NCI-H2171 (cell line): ENCODE data around the gene SELENOW.
A peak's percentile ranks its signal among the peaks of the same experiment; 100 is the strongest.
"Not testable (repeated sequence)": the region's sequence is repeated elsewhere in the genome, so short reads cannot be mapped to it uniquely, and the experiment has no call there.

Experiments used
- DNase-seq: peaks from one replicate; lab custom pipeline; 2025; lab: John Stamatoyannopoulos, UW

SELENOW gene

DNA sequence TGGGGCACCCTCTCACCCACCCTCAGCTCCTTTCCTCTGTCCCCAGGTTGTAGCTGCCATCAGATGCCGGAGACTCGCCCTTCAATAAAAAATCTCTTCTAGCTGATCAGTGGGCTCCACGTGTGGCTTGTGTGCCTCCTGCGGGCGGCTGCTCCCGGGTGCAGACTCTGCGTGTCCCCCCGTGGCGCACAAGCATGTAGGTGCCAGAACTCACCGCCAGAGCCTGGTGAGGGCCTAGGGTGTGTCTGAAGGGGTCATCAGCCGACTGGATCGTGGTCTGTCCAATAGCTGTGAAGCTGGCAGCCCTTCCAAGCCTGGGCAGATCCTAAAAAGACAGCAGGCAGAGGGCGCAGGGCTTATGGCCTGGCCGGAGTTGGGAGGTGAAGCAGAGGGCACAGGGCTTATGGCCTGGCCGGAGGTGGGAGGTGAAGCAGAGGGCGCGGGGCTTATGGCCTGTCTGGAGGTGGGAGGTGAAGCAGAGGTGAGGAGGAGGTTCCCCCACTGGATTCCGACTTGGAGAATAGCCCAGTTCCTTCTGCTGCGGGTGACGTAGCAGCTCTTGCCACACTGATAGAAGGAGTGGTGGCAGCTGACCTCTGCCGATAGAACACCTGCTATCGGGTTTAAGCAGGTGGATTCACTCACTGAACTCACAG, 21.4 kb upstream of the SELENOW start:
- DNase-seq, result no peak

DNA sequence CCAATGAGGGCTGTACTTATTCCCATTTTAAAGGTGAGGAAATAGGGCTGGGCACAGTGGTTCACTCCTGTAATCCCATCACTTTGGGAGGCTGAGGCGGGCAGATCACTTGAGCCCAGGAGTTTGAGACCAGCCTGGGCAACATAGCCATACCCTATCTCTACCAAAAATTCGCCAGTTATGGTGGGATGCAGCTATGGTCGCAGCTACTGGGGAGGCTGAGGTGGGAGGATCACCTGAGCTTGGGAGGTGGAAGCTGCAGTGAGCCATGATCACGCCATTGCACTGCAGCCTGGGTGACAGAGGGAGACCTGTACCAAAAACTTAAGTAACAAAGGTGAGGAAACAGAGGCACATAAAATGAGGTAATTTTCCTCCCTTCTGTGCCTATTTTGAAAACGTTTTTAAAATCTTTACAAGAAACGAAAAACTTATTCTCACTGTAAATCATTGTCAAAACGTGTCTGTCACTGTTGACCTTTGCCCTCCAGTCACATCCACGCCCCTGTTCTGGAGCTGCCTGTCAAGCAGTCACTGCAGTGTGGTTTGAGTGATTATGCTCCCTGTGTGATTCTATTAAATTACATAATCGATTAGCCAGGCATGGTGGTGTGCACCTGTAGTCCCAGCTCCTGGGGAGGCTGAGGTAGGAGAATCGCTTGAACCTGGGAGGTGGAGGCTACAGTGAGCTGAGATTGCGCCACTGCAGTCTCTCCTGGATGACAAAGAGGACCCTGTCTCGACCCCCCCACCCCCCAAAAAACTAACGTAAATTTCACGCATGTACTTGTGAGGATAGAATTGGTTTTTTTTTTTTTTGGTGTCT, 20.7 kb upstream of the SELENOW start:
- DNase-seq, result no peak

DNA sequence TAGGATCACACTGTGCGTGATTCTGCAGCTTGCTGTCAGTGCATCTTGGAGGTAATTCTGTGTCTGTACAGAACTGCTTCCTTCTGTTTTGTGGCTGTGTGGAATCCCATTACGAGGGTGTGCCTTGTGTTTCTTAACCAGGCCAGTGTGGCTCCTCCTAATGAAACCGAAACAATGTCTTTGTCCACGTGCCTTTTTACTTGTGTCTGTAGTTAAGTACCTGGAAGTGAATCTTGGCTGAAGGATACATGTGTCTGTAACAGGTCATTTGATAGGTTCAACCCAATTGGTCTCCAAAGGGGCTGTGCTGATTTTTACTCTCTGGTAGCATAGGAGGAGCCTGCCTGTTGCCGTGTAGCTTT, 20.1 kb upstream of the SELENOW start:
- DNase-seq, result no peak

DNA sequence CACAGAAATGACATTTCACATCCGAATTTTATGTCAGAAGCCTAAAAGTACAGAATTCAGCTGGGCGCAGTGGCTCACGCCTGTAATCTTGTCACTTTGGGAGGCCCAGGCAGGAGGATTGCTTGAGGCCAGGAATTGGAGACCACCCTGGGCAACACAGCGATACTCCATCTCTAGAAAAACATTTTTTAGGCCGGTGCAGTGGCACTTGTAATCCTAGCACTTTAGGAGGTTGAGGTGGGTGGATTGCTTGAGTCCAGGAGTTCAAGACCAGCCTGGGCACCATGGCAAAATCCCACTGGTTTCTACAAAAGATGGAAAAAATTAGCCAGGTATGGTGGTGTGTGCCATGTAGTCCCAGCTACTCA, 17.9 kb upstream of the SELENOW start:
- DNase-seq, result no peak

DNA sequence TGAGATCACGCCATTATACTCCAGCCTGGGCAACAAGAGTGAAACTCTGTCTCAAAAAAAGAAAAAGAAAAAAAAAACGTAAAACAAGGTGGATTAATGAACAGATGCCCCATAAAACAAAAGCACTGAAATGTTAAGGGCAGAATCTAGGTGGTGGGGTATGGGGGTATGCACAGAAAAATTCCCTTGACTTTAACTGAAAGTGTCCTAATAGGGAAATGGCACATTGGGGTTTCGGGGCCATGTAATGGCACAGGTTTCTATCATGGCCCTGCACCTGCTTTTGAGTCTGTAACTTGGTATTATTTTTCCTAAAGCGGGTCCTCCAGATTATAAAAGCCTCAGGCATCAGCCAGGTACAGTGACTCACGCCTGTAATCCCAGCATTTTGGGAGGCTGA, 16.9 kb upstream of the SELENOW start:
- DNase-seq, result no peak

DNA sequence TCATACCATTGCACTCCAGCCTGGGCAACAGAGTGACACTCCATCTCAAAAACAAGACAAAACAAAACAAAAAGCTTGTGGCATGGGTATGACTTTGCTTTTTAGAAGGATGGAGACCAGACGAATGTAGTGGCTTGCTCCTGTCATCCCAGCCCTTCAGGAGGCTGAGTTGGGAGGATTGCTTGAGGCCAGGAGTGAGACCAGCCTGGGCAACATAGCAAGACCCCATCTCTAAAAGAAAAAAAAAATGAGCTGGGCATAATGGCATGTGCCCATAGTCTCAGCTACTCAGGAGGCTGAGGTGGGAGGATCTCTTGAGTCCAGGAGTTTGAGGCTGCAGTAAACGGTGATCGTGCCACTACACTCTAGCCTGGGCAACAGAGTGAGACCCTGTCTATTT, 16.4 kb upstream of the SELENOW start:
- no peak for DNase-seq

DNA sequence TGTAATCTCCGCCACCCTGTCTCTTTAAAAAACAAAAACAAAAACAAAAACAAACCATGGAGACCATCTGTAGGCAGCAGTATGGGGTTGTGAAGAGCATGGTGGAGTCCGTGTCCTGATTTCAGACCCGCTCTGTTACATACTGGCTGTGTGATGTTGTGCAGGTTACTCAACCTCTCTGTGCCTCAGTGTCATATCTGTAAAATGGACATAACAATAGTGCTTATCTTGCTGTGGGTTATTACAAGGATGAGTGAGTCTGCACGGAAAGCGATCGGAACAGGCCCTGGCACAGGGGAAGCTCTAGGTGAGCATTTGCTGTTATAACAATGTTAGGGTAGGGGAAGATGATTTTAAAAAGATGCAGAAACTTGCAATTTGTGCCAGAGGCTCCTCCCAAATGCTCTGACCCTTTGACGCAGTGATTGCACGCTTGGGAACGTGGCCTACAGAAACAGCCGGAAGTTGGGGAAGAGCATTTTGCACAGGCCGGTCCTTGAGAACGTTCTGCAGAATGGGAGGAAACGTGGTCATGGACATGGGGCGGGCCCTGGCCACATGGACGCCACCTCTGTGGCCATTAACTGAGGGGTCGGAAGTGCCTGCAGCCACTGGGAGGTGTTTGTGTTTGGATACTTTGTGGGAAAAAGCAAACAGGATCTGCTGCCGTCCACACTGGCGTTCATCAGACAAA, 15.7 kb upstream of the SELENOW start:
- DNase-seq, result no peak

DNA sequence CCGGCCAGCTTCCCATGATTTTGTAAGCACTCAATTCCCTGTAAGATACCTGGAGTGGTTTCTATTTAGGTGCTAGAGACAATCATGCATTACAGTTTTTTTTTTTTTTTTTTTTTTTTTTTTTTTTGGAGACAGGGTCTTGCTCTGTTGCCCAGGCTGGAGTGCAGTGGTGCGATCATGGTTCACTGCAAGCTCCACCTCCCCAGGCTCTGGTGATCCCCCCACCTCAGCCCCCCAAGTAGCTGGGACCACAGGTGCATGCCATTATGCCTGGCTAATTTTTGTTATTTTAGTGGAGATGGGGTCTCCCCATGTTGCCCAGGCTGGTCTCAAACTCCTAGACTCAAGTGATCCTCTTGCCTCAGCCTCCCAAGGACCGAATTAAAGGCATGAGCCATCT, 13.8 kb upstream of the SELENOW start:
- not testable (repeated sequence) for DNase-seq

DNA sequence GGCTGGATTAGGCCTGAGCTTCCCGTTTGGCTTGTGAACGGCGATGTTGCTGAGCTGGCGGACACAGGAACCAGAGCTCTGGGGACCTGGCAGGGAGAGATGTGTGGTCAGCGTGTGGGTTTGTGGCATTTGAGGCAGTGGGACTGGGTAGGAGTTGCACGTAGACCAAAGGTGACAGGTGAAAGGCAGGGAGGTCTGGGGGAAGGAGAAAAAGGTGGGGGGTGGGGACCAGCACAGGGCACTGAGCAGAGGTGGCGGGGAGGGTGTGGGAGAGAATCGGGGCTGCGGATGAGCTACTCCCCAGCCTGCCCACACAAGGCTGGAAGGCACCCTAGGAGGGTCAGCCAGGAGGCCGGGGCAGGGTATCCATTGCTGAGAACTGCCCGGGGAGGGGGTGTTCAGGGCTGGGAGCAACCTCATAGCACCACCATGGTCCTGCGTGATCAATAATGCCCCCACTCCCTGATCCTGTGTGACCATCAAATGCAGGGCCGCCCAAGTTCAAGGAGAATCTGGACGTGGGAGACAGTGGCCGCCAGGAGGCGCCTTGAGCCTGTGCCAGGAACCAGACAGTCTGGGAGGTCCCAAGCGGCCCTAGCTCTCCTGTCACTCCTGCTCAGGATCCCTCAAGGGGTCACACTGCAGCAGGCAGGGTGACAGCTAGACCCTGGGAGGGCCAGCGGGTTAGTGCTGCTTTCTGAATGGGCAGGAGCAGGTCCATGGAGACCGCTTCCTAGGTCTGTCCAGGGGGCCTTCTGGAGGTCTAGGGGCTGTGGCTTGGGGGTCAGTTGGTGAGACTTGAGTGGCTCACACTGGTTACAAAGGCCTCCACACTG, 12.8 kb upstream of the SELENOW start:
- no peak for DNase-seq

DNA sequence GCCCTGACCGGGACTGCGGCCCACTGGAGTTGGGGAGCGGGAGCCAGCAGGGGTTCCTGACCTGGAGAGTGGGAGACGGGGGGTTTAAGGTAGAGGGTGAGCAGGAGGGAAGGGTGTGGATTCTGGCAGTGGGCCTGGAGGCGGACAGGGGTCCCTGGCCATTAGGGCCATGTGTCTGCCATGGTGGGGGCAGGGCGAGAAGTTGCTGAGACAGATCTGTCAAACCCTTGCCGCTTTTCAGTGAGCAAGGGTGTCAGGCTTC, 12.2 kb upstream of the SELENOW start:
- DNase-seq, result no peak

DNA sequence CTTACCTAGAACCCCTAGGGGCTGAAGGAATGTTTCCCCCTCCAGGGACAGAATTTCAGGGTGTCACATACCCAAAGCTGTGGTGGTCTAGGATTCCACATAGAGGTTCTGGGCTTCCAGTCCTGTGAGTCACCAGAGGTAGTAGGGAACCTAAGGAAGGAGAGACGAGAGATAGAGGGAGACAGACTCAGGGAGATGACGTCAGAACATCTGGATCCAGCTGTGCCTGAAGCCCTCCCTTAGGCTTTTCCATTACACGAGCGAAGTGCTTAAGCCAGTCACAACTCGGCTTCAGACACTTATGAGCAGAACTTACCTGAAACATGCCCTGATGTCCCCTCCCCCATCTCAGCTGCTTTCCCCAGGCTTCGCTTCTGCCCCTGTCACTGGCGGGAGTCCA, 11.8 kb upstream of the SELENOW start:
- no peak for DNase-seq

DNA sequence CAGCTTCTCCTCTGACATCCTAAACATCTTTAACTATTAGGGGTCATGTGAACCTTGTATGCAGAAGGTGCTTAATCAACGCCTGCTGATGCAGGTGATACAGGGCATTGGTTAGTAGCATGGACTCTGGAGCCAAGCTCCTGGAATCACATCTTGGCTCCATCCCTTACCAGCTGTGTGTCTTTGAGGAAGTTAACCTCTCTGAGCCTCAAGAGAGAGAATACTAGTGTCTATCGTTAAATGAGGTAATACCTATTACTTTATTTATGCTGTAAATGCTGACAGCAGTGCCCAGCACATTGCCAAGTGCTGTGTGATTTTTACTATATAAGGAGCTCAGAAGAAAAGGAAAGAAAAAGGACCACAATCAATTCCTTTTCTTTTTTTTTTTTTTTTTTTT, 11.2 kb upstream of the SELENOW start:
- no peak for DNase-seq

DNA sequence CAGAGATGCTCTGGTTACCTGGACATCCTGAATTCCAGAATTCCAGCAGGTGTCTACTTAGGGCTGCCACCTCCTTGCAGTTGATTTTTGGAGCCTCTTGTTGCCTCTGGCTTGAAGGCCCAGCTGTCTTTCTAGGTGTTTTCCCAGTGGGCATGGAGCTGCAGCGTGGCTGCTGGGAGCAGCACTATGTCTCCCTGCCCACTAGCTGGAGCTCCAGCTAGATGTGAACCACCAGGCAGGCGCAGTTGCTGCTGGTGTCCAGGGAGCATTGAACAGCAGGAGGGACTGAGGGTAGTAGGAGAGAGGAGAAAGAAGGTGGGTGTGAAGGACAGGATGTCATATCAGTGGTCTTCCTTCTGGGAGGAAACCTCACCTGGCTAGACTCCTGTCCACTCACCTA, 9.9 kb upstream of the SELENOW start:
- no peak for DNase-seq

DNA sequence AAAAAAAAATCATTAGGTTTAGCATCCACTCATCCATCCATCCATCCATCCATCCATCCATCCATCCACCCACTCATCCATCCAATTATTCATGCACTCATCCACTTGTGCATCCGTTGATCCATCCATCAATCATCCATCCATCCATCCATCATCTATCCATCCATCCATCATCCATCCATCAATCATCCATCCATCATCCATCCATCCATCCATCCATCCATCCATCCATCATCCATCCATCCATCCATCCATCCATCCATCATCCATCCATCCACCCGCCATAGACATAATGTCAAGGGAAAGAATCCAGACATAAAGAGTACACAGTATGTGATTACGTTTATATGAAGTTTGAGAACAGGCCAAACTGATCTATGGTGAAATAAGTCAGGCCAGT, 9.0 kb upstream of the SELENOW start:
- no peak for DNase-seq

DNA sequence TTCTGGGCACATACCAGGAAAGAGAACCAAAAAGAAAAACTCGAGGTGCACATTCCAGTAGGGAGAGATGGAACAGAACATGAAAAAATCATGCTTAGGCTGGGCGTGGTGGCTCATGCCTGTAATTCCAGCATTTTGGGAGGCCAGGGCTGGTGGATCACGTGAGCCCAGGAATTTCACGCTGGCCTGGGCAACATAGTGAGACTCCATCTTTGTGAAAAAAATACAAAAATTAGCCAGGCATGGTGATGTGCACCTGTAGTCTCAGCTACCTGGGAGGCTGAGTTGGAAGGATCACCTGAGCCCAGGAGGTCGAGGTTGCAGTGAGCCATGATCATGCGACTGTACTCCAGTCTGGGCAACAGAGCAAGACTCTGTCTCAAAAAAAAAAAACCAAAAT, 7.2 kb upstream of the SELENOW start:
- not testable (repeated sequence) for DNase-seq

DNA sequence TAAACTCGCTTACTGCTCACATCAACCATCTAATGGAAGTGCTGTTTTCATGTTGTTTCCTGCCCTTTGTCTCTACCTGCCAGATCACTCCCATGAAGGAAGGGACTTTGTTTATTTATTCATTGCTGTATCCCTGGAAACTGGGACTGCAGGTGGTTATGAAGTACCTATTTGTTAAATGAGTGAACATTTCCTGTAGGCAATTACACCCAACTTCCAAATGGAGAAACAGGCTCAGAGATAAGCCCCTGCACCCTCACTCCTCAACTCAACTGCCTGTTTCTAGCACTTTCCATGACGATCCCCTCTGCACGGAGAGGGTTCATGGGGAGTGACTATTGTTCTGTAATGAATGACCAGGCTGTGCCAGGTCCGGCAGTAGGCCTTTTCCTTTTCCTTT, 1.9 kb upstream of the SELENOW start:
- peak; percentile 11 for DNase-seq

DNA sequence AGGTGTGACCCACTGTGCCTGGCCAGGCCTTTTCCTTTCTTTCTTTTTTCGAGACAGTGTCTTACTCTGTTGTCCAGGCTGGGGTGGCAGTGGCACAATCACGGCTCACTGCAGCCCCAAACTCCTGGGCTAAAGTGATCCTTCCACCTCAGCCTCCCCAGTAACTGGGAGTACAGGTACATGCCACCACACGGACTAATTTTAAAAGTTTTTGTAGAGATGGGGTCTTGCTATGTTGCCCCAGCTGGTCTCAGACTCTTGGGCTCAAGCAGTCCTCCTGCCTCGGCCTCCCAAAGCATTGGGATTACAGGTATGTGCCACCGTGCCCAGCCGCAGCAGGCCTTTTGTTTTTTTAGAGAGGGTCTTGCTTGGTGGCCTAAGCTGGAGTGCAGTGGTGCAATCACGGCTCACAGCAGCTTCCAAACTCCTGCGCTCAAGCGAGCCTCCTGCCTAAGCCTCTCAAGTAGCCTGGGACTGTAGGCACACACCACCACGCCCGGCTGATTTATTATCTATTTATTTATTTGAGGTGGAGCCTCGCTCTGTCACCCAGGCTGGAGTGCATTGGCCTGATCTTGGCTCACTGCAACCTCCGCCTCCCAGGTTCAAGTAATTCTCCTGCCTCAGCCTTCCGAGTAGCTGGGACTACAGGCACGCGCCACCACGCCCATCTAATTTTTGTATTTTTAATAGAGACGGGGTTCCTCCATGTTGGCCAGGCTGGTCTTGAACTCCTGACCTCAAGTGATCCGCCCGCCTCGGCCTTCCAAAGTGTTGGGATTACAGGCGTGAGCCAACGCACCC, 1.1 kb upstream of the SELENOW start:
- not testable (repeated sequence) for DNase-seq

DNA sequence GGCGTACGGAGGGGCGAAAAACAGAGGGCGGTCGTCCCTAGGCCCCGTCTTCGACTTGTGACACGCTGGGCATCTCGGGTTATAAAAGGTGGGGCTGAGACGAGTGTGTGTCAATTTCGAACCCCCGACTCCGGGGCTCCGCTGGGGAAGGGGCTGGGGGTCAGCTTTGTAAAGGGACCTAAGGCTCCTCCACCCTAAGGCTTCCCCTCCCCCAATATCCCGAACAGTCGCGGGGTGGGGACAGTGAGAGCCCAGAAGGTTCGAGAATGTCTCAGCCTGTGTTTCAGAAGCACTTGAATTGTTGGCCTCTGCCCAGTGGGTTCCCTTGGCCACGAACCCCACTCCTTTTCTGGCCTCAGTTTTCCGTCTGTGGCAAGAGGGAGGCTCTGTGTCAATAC, 450 bp downstream of the SELENOW start:
- no peak for DNase-seq

DNA sequence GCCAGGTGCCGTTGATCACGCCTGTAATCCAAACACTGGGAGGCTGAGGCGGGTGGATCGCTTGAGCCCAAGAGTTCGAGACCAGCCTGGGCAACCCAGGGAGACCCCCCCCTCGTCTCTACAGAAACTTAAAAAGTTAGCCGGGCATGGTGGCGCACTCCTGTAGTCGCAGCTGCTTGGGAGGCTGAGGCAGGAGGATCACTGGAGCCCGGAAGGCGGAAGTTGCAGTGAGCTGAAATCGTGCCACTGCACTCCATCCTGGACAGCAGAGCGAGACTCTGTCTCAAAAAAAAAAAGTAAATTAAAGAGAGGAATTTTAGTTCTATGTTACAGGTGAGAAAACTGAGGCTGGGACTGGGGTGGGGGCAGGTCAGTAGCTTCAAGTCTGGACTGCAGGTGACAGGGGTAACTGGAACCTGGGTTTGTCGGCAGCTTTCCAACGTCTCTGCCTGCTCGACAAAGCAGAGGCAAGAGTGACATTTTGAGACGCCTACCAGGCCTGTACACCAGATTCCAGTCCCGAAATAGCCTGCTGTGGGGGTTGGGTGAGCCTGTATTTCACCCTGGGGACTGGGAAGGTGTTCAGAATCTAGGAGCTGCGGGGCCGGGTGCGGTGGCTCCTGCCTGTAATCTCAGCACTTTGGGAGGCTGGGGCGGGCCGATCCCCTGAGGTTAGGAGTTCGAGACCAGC, 1.2 kb downstream of the SELENOW start:
- DNase-seq, result no peak

DNA sequence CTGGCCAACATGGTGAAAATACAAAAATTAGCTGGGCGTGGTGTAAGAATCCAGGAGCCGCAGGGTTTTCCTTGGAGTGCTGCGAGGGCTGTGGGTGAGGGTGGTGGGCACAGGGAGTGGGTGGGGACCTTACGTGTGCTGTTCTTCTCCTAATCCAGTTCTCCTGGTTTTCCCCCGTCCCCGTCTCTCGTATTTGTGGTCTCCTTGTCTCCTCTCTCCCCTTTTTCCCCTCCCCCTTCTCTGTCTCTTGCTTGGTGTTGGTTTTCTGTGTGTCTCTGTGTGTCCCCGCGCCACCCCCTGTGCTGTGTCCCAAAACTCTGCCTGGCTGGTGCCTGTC, 1.7 kb downstream of the SELENOW start:
- no peak for DNase-seq

DNA sequence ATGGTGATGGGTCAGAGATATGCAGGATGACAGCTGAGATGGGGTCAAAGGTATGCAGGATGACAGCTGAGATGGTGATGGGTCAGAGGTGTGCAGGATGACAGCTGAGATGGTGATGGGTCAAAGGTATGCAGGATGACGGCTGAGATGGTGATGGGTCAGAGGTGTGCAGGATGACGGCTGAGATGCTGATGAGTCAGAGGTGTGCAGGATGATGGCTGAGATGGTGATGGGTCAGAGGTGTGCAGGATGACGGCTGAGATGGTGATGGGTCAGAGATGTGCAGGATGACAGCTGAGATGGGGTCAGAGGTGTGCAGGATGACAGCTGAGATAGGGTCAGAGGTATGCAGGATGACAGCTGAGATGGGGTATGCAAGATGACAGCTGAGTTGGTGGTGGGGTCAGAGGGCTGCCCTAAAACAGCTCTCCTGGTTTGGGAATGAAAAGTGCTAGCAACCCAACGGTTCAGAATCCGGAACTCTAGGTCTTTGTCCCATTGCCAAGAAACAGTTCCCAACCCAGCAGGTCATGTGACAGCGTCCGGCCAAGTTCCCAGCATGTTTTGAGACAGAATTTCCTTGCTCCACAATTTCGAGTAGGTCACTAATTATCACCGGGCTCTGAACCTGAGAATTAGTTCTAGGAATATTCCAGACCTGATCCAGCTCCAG, 3.2 kb downstream of the SELENOW start:
- no peak for DNase-seq
